HG02885 (cell line): ENCODE data around the gene AK9.
"Not testable (repeated sequence)": the region's sequence is repeated elsewhere in the genome, so short reads cannot be mapped to it uniquely, and the experiment has no call there.

Source experiments
- ATAC-seq: cut with Tn5 transposase; IDR thresholded peaks from one replicate; pipeline ENCODE4 v1.9.1; 2021; ENCODE audit warnings: mild to moderate bottlenecking; ENCODE audit not compliant: unreplicated experiment, poor library complexity

Gene AK9

DNA sequence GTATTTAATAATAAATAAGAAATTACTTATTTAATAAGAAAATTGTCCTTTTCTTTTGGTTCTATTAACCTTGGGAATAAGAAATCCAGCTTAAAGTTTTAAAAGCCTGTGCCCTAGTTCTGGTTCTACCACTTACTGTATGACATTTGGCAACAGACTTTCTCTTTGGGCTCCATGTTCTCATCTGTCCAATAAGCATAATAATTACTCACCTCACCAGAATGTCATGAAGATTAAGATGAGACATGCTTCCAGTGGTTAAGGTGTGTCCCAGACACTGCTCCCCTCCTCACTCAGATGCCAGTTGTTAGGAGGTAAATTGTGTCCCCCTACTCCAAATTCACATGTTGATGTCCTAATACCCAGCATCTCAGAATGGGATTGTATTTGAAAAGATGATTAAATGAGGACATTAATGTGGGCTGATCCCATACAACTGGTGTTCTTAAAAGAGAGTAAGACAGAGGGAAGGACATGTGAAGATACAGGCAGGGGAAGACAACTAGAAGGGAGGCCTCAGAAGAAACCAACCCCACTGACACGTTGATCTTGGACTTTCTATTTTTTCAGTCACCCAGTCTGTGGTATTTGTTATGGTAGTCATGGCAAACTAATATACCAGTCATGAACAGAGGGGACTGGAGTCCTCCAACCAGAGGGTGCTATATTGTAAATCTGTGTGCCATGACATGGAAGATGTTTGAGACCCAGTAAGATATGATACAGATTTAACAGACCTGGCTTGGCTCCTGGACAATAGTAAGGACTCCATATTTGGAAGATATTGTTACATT is 229.1 kb downstream of the AK9 start:
- ATAC-seq: no peak

- not testable (repeated sequence) for ATAC-seq
Measured at GRCh38 chr6:109461205-109461604, 229.8 kb downstream of the AK9 start.

DNA sequence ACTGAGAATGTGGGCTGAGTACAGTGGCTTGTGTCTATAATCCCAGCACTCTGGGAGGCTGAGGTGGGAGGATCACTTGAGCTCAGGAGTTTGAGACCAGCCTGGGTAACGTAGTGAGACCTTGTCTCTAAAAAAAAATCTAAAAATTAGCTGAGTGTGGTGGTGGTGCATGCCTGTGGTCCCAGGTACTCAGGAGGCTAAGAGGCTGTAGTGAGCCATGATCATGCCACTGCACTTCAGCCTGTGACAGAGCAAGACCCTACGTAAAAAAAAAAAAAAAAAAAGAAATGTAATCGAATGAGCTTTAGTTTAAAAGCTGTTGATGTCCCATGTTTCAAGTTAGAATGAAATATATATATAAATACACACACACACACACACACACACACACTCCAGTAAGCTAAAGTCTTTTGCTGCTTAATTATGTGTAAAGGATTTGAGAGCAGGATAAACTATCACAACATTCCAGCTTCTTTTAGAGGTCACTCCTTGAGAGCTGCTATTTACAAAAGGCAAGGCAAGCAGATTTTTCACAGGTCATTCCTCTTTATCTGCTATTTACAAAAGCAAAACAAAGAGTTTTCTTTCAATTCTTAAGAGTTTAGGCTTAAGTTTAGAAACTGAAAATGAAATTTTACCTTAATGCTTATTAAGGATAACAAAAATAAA is 230.7 kb downstream of the AK9 start:
- ATAC-seq: no peak

DNA sequence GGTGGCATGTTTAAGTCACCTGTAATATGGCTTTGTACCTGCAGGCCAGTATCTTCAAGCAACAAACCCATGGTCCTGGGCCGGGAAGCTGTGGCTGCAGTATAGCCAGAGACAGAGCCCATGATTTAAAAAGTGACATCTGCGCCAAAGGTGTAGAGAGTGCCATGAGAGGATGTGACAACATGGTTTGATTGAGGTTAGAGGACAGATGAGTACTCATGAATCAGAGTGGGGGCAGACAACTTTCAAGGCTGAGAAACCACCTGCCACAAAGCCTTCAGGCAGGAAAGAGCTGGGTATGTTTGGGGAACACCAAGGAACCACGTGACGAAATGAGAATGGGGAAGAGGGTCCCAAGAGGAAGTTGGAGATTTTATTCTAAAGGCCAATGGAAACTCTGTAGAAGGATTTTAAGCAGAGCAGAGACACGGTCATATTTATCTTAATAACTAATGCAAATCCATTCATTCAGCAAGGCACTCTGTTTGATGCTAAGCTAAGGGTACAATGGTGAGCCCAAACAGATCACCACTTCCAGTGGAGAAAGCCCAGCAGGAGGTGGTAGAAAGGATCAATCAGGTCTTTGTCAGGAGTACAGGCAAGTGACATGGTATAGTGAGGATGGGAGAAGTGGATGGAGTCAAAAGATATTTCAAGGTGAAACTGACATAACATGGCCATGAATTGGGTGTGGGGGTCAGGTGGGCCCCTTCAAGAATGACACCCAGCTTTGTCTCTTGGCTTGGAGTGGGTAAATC is 232.0 kb downstream of the AK9 start:
- no peak for ATAC-seq

GRCh38 chr6:109457562-109457996 is 233.4 kb downstream of the AK9 start:
- ATAC-seq: no peak

GRCh38 chr6:109456710-109457561 is 234.1 kb downstream of the AK9 start:
- no peak for ATAC-seq

DNA sequence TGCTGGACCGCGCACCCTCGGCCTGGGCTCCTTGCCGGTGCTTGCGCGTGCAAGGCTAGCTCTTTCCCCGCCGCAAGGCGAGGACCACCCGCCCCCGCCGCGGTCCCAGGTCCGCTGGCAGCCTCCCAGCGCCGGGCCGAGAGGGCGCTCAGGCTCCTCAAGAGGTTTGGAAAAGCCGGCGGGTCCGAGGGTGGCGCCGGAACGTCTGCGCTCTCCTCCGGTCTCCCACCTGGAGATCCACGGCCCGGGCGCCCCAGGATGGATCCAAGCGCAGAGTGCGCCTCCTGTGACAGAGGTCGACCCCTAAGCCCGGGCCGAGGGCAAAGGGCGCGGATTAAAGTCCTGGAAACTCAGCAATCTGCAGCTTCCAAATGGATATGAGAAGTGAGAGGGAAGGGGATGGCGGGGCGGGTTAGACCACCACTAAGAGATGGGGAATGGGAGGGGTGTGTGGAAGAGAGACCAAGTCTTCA is 234.9 kb downstream of the AK9 start:
- no peak for ATAC-seq

GRCh38 chr6:109455437-109456110 is 235.4 kb downstream of the AK9 start, which contains the start of gene MICAL1:
TSS of gene MICAL1 (minus strand) at chr6:109455772. CDS start at chr6:109454196, 1,576 bp downstream.
- peak; percentile 62 for ATAC-seq

- peak; percentile 30 for ATAC-seq
Measured at GRCh38 chr6:109454496-109455436, 236.2 kb downstream of the AK9 start.

- no peak for ATAC-seq
Measured at GRCh38 chr6:109453594-109454495, 237.2 kb downstream of the AK9 start.

DNA sequence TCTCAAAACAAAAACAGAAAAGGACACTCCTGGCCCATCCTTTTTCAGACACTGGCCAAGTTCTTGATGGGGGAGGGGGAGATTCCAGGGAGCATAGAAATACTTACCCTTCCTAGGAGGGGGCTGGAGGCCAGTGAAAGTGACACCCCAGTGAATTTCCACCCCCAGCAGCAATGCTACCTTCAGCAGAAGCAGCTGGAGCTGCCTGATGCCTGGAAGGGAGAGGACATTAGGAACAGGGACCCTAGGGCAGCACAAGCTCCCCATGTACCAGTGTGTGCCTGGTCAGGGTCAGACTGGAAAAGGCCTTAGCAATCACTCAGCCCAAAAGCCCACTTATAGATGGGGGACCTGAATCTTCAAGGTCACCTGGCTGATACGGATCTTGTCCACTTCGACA is 237.8 kb downstream of the AK9 start:
- ATAC-seq: no peak

DNA sequence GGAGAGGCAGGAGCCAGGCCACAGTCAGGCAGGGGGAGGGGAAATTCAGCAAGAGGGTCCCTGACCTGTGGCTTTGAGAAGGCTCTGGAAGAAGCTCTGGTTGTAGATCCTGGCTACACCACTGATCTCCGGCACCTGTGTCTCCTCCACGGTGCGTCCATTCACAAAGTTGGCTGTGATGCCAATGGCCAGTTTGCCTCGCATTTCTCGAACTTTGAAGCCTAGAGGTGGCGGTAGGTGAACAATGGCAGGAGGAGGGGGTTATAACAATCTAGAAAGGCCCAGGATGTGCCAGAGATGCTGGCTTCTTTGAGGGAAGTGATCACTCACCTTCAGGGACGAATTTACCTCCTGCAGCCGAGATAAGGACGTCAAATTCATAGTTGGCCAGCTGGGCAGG is 238.8 kb downstream of the AK9 start:
- no peak for ATAC-seq

DNA sequence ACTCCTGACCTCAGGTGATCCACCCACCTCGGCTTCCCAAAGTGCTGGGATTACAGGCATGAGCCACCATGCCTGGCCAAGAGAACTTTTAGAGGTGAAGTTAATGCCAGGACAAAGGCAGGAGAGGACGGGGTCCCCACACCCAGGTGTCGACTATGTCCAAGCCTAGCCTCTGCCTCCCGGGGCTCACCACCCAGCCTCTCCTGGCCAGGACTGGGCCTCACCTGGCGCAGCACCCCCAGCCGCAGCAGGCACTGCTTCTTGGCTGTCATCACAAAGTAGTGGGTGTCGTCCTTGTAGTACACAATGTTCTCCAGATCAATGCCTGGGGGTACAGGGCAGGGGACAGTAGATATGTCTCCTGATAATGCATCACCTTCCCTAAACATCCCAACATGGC is 239.6 kb downstream of the AK9 start:
- no peak for ATAC-seq

DNA sequence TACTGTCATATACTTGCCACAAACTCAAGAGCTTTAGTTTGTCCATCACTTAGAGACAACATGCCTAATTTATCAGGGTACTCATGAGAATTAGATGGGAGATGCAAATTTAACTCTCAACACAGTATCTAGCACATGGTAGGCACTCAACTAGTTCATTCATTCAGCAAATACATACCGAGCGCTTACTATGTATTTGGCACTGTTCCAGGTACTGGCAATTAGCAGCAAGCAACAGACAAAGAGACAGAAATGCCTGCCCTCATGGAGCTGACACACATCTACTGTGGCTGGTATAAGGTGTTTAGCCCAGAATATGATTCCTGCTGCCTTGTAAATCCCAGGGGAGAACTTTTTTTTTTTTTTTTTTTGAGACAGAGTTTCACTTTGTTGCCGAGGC is 240.2 kb downstream of the AK9 start:
- ATAC-seq: no peak

GRCh38 chr6:109449795-109450673 is 241.0 kb downstream of the AK9 start:
- ATAC-seq: no peak

DNA sequence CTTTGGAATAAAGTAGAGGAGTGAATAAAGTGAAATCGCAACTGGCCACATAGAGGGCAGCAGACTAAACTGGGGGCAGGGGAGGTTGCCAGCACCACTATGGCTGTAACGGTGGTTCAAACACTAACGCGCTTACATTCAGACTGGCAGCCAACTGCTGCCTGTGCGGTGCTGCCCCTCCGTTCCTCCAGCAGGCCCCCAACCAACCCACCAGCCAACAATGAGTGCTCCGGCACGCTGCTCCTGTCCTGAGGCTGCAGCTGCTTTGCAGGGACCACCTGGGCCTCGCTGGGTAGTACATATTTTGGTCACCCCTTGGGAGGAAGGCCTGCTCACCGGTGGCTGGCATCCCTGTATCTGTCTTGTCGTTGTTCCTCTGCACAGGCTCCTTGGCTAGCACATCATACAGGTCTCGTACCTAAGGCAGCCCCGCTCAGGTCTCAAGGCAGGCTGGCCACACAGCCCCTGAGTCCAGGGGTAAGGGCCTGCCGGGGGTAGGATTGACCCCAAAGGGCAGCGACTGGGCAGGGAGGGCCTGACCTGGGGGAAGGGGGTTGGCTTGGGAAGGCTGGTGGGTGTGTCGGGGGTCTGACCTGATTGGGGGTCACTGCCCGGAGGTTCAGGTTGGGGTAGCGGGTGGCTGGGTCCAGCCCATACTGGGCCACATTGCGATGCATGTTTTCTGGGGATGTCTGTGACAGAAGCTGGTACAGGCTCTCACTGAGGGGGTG is 241.8 kb downstream of the AK9 start:
- no peak for ATAC-seq
